H9 (cell line): ENCODE measurements around the gene KLF17. TPM values are rescaled to one million over a fixed set of nuclear protein-coding genes. Genes with fewer than 3 reads are reported as not detected.

Experiments used
- DNase-seq: peaks from one replicate; pipeline ENCODE4 v3.0.0-alpha.2; 2017
- H2AFZ ChIP-seq: one replicate; pipeline ENCODE4 v1.6.1; 2013; ENCODE audit warnings: mild to moderate bottlenecking, low read length, control low read depth, moderate library complexity
- H2AK5ac ChIP-seq: 2 replicates; pipeline ENCODE4 v1.6.1; 2013; ENCODE audit warnings: low read length, control low read depth, mixed read lengths; ENCODE audit not compliant: insufficient read length
- H2BK120ac ChIP-seq: one replicate; pipeline ENCODE4 v1.6.1; 2013; ENCODE audit warnings: low read depth, mild to moderate bottlenecking, low read length, control low read depth, inconsistent platforms; ENCODE audit not compliant: poor library complexity, severe bottlenecking
- H2BK12ac ChIP-seq: 2 replicates; pipeline ENCODE4 v1.6.1; 2013; ENCODE audit warnings: low read length, control low read depth, mixed read lengths, low read depth; ENCODE audit not compliant: insufficient read length
- H2BK15ac ChIP-seq: 2 replicates; pipeline ENCODE4 v1.6.1; 2013; ENCODE audit warnings: low read depth, low read length, control low read depth
- H2BK20ac ChIP-seq: one replicate; pipeline ENCODE4 v1.6.1; 2013; ENCODE audit warnings: low read depth, mild to moderate bottlenecking, low read length, control low read depth, inconsistent platforms; ENCODE audit not compliant: poor library complexity, severe bottlenecking
- H2BK5ac ChIP-seq: 2 replicates; pipeline ENCODE4 v1.6.1; 2013; ENCODE audit warnings: low read length, control low read depth, mixed read lengths; ENCODE audit not compliant: insufficient read length
- H3K14ac ChIP-seq: 2 replicates; pipeline ENCODE4 v1.6.1; 2013; ENCODE audit warnings: low read length, control low read depth; ENCODE audit not compliant: insufficient read depth
- H3K18ac ChIP-seq: 2 replicates; pipeline ENCODE4 v1.6.1; 2013; ENCODE audit warnings: low read depth, mild to moderate bottlenecking, mixed read lengths, low read length, control low read depth; ENCODE audit not compliant: insufficient read length
- H3K23ac ChIP-seq: 2 replicates; pipeline ENCODE4 v1.6.1; 2013; ENCODE audit warnings: low read length, control low read depth, mixed read lengths, low read depth; ENCODE audit not compliant: insufficient read length
- H3K23me2 ChIP-seq: 2 replicates; pipeline ENCODE4 v1.6.1; 2013; ENCODE audit warnings: low read depth, mild to moderate bottlenecking, mixed read lengths, low read length, control low read depth; ENCODE audit not compliant: insufficient read length, poor library complexity, severe bottlenecking
- H3K27ac ChIP-seq: 2 replicates; pipeline ENCODE4 v1.5.1; 2013; ENCODE audit warnings: low read length, control low read depth, mixed read lengths, low read depth; ENCODE audit not compliant: insufficient read length
- H3K27me3 ChIP-seq: 2 replicates; pipeline ENCODE4 v1.6.1; 2013; ENCODE audit warnings: low read length, control low read depth, inconsistent platforms; ENCODE audit not compliant: insufficient read depth
- H3K4ac ChIP-seq: 2 replicates; pipeline ENCODE4 v1.6.1; 2013; ENCODE audit warnings: low read depth, mild to moderate bottlenecking, control low read depth, inconsistent platforms, low read length, moderate library complexity
- H3K4me1 ChIP-seq: 2 replicates; pipeline ENCODE4 v1.6.1; 2013; ENCODE audit warnings: low read length, control low read depth, inconsistent platforms; ENCODE audit not compliant: insufficient read depth
- H3K4me2 ChIP-seq: 2 replicates; pipeline ENCODE4 v1.6.1; 2013; ENCODE audit warnings: low read length, control low read depth, mixed read lengths; ENCODE audit not compliant: insufficient read length, insufficient read depth
- H3K56ac ChIP-seq: 2 replicates; pipeline ENCODE4 v1.6.1; 2013; ENCODE audit warnings: low read depth, mild to moderate bottlenecking, mixed read lengths, low read length, control low read depth; ENCODE audit not compliant: insufficient read length
- H3K79me1 ChIP-seq: 2 replicates; pipeline ENCODE4 v1.6.1; 2013; ENCODE audit warnings: low read depth, mild to moderate bottlenecking, moderate library complexity, low read length, control low read depth, inconsistent platforms; ENCODE audit not compliant: insufficient read depth, poor library complexity, severe bottlenecking
- H3K79me2 ChIP-seq: 2 replicates; pipeline ENCODE4 v1.6.1; 2013; ENCODE audit warnings: low read length, control low read depth, inconsistent platforms; ENCODE audit not compliant: insufficient read depth
- H3K9ac ChIP-seq: 2 replicates; pipeline ENCODE4 v1.6.1; 2013; ENCODE audit warnings: low read length, control low read depth, mixed read lengths; ENCODE audit not compliant: insufficient read length; ENCODE audit errors: extremely low read depth
- H3K9me3 ChIP-seq: one replicate; pipeline ENCODE4 v1.6.1; 2013; ENCODE audit warnings: low read depth, low read length, inconsistent platforms; ENCODE audit not compliant: control insufficient read depth
- H3T11ph ChIP-seq: one replicate; pipeline ENCODE4 v1.6.1; 2013; ENCODE audit warnings: mild to moderate bottlenecking, low read length, control low read depth, inconsistent platforms
- H4K20me1 ChIP-seq: one replicate; pipeline ENCODE4 v1.6.1; 2013; ENCODE audit not compliant: control insufficient read depth, insufficient read length, insufficient read depth
- H4K5ac ChIP-seq: 2 replicates; pipeline ENCODE4 v1.6.1; 2013; ENCODE audit warnings: low read depth, mild to moderate bottlenecking, mixed read lengths, low read length, control low read depth; ENCODE audit not compliant: insufficient read length
- H4K8ac ChIP-seq: replicated peaks from 2 replicates; pipeline ENCODE4 v1.6.1; 2013; ENCODE audit warnings: low read length, control low read depth, mixed read lengths, low read depth; ENCODE audit not compliant: insufficient read length
- H4K91ac ChIP-seq: 2 replicates; pipeline ENCODE4 v1.6.1; 2013; ENCODE audit warnings: low read depth, mild to moderate bottlenecking, moderate library complexity, mixed read lengths, low read length, control low read depth; ENCODE audit not compliant: insufficient read length
- H3K27ac Mint-ChIP-seq, 3 experiments: 2 replicates in 2 of 3; 3 replicates in 1 of 3; pipeline ENCODE4 v1.8.0; 2020 to 2021; ENCODE audit warnings: mixed read lengths in 3 of 3, mild to moderate bottlenecking in 1 of 3, moderate library complexity in 1 of 3
- H3K27me3 Mint-ChIP-seq: 2 replicates; pipeline ENCODE4 v1.8.0; 2021; ENCODE audit warnings: low read depth, mild to moderate bottlenecking, moderate library complexity, mixed read lengths
- H3K36me3 Mint-ChIP-seq, 3 experiments: 2 replicates in 2 of 3; 3 replicates in 1 of 3; pipeline ENCODE4 v1.8.0; 2020 to 2021; ENCODE audit warnings: low read depth in 3 of 3, mixed read lengths in 3 of 3; ENCODE audit not compliant: insufficient read depth in 1 of 3
- H3K4me1 Mint-ChIP-seq, 2 experiments: 2 replicates each; pipeline ENCODE4 v1.8.0; 2020; ENCODE audit warnings: mixed read lengths in 2 of 2
- H3K4me3 Mint-ChIP-seq, 2 experiments: 2 replicates in 1 of 2; 3 replicates in 1 of 2; pipeline ENCODE4 v1.8.0; 2020 to 2021; ENCODE audit warnings: mild to moderate bottlenecking in 2 of 2, mixed read lengths in 2 of 2, moderate library complexity in 1 of 2
- H3K9me3 Mint-ChIP-seq, 2 experiments: 2 replicates in 1 of 2; 3 replicates in 1 of 2; pipeline ENCODE4 v1.8.0; 2020; ENCODE audit warnings: mild to moderate bottlenecking in 2 of 2, mixed read lengths in 2 of 2, moderate library complexity in 1 of 2
- WGBS: extraction: QIAGEN DNeasy Blood & Tissue Kit; methylation state at CpG from one replicate; pipeline ENCODE4 v1.1.7; 2013; ENCODE audit warnings: missing lambda C conversion rate, low lambda C conversion rate, mixed read lengths; ENCODE audit not compliant: insufficient read length; ENCODE audit errors: extremely low coverage; 5-methylcytosine and 5-hydroxymethylcytosine counted together
- total RNA-seq: library from RNA; stranded (reverse); gene quantifications from 2 replicates; pipeline ENCODE4 v1.2.1, GENCODE V29; 2021
- TF ChIP-seq, protein P1 (sequence below): fragments of 200-600 bp; sonication (generic); conservative IDR thresholded peaks from 3 replicates; pipeline ENCODE4 v1.8.0; 2021; ENCODE audit warnings: antibody characterized with exemption, mild to moderate bottlenecking

The KLF17 gene
- total RNA-seq, 1 experiment from 2014 or later, result 0.09 TPM

- no peak overlapping the region for H3K4me3 Mint-ChIP-seq
- DNase-seq, result no peak
- H2BK20ac ChIP-seq, result no peak overlapping the region
- H3K4me1 Mint-ChIP-seq, result no peaks in the 10 kb centered on the region
- H2AK5ac ChIP-seq, result no peak overlapping the region
- no peaks in the 10 kb centered on the region for H3K27me3 ChIP-seq
- no peak overlapping the region for H4K5ac ChIP-seq
- H3K23me2 ChIP-seq, result no peaks in the 10 kb centered on the region
- no peak overlapping the region for H3K27ac ChIP-seq
- no peak overlapping the region for H2BK15ac ChIP-seq
- H3K79me1 ChIP-seq, result no peaks in the 10 kb centered on the region
- no peak overlapping the region for H3K4me2 ChIP-seq
- no peaks in the 10 kb centered on the region for H3K79me2 ChIP-seq
- no peaks in the 10 kb centered on the region for H3K9me3 Mint-ChIP-seq
- H3K56ac ChIP-seq, result no peak overlapping the region
- H3T11ph ChIP-seq, result no peak overlapping the region
- H3K36me3 Mint-ChIP-seq, result no peaks in the 10 kb centered on the region
- H4K8ac ChIP-seq, result no peak overlapping the region
- H4K91ac ChIP-seq, result no peak overlapping the region
- H3K9ac ChIP-seq, result no peak overlapping the region
- no peak overlapping the region for H2BK5ac ChIP-seq
- peaks cover 12% of the 10 kb centered on the region for H3K27me3 Mint-ChIP-seq
- H2AFZ ChIP-seq, result no peak overlapping the region
- H2BK120ac ChIP-seq, result no peak overlapping the region
- H4K20me1 ChIP-seq, result no peaks in the 10 kb centered on the region
- H3K18ac ChIP-seq, result no peak overlapping the region
- no CpG with 5 or more reads among the region's 2 CpGs for WGBS
- H2BK12ac ChIP-seq, result no peak overlapping the region
- no peaks in the 10 kb centered on the region for H3K4me1 ChIP-seq
- no peaks in the 10 kb centered on the region for H3K9me3 ChIP-seq
- H3K27ac Mint-ChIP-seq, result no peak overlapping the region
- no peak overlapping the region for H3K4ac ChIP-seq
- H3K14ac ChIP-seq, result no peak overlapping the region
- TF ChIP-seq, protein P1, sequence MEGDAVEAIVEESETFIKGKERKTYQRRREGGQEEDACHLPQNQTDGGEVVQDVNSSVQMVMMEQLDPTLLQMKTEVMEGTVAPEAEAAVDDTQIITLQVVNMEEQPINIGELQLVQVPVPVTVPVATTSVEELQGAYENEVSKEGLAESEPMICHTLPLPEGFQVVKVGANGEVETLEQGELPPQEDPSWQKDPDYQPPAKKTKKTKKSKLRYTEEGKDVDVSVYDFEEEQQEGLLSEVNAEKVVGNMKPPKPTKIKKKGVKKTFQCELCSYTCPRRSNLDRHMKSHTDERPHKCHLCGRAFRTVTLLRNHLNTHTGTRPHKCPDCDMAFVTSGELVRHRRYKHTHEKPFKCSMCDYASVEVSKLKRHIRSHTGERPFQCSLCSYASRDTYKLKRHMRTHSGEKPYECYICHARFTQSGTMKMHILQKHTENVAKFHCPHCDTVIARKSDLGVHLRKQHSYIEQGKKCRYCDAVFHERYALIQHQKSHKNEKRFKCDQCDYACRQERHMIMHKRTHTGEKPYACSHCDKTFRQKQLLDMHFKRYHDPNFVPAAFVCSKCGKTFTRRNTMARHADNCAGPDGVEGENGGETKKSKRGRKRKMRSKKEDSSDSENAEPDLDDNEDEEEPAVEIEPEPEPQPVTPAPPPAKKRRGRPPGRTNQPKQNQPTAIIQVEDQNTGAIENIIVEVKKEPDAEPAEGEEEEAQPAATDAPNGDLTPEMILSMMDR, result no peak
- no peak overlapping the region for H3K23ac ChIP-seq
Observed at GRCh38 chr1:44135886-44136285, 17.3 kb downstream of the KLF17 start.
